ENCODE results near the gene SCRN2.

GRCh38 chr17:47813077-47813476 lies 28.0 kb downstream of the SCRN2 start:
- TF ChIP-seq MAX (CRISPR knock-in tag; IDR thresholded peaks at IDR 0.05), result no peak
- no peak for TF ChIP-seq RELA (CRISPR knock-in tag; IDR thresholded peaks at IDR 0.05; ENCODE audit: borderline replicate concordance)
- TF ChIP-seq FOXP4 (CRISPR knock-in tag; IDR thresholded peaks at IDR 0.05), result no peak
- no peak for TF ChIP-seq SP1 (CRISPR knock-in tag; conservative IDR thresholded peaks at IDR 0.05)
- TF ChIP-seq ZBTB43 (CRISPR knock-in tag; IDR thresholded peaks at IDR 0.05), result no peak
- no peak for TF ChIP-seq MYBL2 (CRISPR knock-in tag; IDR thresholded peaks at IDR 0.05)
- TF ChIP-seq USF2 (CRISPR knock-in tag; IDR thresholded peaks at IDR 0.05), result no peak
- TF ChIP-seq CTCF (IDR thresholded peaks at IDR 0.05), result no peak
- no peak for TF ChIP-seq TCF7 (CRISPR knock-in tag; IDR thresholded peaks at IDR 0.05; ENCODE audit: low read depth)
- TF ChIP-seq E2F4 (CRISPR knock-in tag; IDR thresholded peaks at IDR 0.05; ENCODE audit: borderline replicate concordance, low read depth), result no peak
- TF ChIP-seq ZNF138 (CRISPR knock-in tag; conservative IDR thresholded peaks at IDR 0.05), result no peak
